HCT116 (cell line): Measurements from ENCODE around the gene ABCD1. TPM values are rescaled to one million over a fixed set of nuclear protein-coding genes. Genes with fewer than 3 reads are reported as not detected.
"Not testable (repeated sequence)": the region's sequence is repeated elsewhere in the genome, so short reads cannot be mapped to it uniquely, and the experiment has no call there.

Source experiments
- ATAC-seq: fragments of 200-7000 bp; cut with Tn5 transposase; 2 replicates; pipeline ENCODE4 v1.9.1; 2020; ENCODE audit warnings: mild to moderate bottlenecking, moderate library complexity
- BruUV-seq: library from RNA; stranded (reverse); fragments of 400-500 nt; replicated peaks from 2 replicates; lab custom pipeline; 2021; lab: Mats Ljungman, UMichigan
- CTCF ChIA-PET: fragments of 300-600 bp; sonication (Branson Sonifier 250); formaldehyde crosslinking; loops from one replicate; lab custom pipeline; 2021; ENCODE audit warnings: antibody characterized with exemption; lab: Charles Lee
- POLR2A ChIA-PET: fragments of 300-600, 350-600 bp; sonication (Branson Sonifier 250); formaldehyde crosslinking; loops from one replicate; lab custom pipeline; 2021; ENCODE audit warnings: antibody characterized with exemption; lab: Charles Lee
- RAD21 ChIA-PET, 2 experiments: fragments of 300-600 bp; sonication (Branson Sonifier 250); formaldehyde crosslinking; loops; one replicate each; lab custom pipeline; 2023; ENCODE audit warnings: low total read pairs in 2 of 2; ENCODE audit not compliant: uncharacterized antibody in 2 of 2, unreplicated experiment in 2 of 2, low non-redundant PET in 1 of 2; lab: Charles Lee
- DNase-seq: peaks from one replicate; pipeline ENCODE4 v3.0.0-alpha.2; 2010; ENCODE audit warnings: low read depth, low spot score
- H2AFZ ChIP-seq: fragments of 200-600 bp; shearing (Covaris generic), sonication (generic); 2 replicates; pipeline ENCODE4 v1.6.1; 2017; ENCODE audit warnings: low read depth, mixed run types, mixed read lengths, antibody characterized with exemption, low read length; ENCODE audit not compliant: poor library complexity, severe bottlenecking
- H3K27ac ChIP-seq: 2 replicates; pipeline ENCODE4 v1.5.1; 2012; ENCODE audit warnings: low read depth, low read length
- H3K27me3 ChIP-seq: fragments of 200-600 bp; sonication (generic); 2 replicates; pipeline ENCODE4 v1.6.1; 2016; ENCODE audit warnings: mixed run types, low read length, mixed read lengths; ENCODE audit not compliant: insufficient read depth
- H3K36me3 ChIP-seq, 2 experiments: fragments of 200-500 bp in 1 of 2; fragments of 200-600 bp in 1 of 2; sonication (Bioruptor generic) in 1 of 2; sonication (generic) in 1 of 2; 2 replicates each; pipeline versions ENCODE4 v1.5.1 to v1.6.1; 2014 to 2016; ENCODE audit warnings: low read length in 2 of 2, inconsistent platforms in 1 of 2, mixed read lengths in 1 of 2, mixed run types in 1 of 2; ENCODE audit not compliant: insufficient read depth in 2 of 2, control insufficient read depth in 1 of 2
- H3K4me1 ChIP-seq, 2 experiments: fragments of 200-600 bp in 1 of 2; sonication (generic) in 1 of 2; 2 replicates each; pipeline versions ENCODE4 v1.5.1 to v1.6.1; 2012 to 2017; ENCODE audit warnings: low read length in 2 of 2, inconsistent platforms in 1 of 2, mild to moderate bottlenecking in 1 of 2, mixed read lengths in 1 of 2, mixed run types in 1 of 2, moderate library complexity in 1 of 2; ENCODE audit not compliant: insufficient read depth in 2 of 2, control insufficient read depth in 1 of 2
- H3K4me2 ChIP-seq: fragments of 200-600 bp; sonication (generic); 2 replicates; pipeline ENCODE4 v1.6.1; 2017; ENCODE audit warnings: mixed run types, low read length, mixed read lengths
- H3K4me3 ChIP-seq, 2 experiments: fragments of 200-600 bp in 1 of 2; sonication (generic) in 1 of 2; replicated peaks in 1 of 2; 2 replicates each; pipeline ENCODE4 v1.5.1; 2011 to 2016; ENCODE audit warnings: low read length in 2 of 2, control low read depth in 1 of 2, low read depth in 1 of 2, mild to moderate bottlenecking in 1 of 2, mixed read lengths in 1 of 2, mixed run types in 1 of 2
- H3K79me2 ChIP-seq: fragments of 200-600 bp; sonication (generic); 2 replicates; pipeline ENCODE4 v1.6.1; 2017; ENCODE audit warnings: mild to moderate bottlenecking, mixed run types, low read length, moderate library complexity, mixed read lengths; ENCODE audit not compliant: insufficient read depth
- H3K9ac ChIP-seq: fragments of 200-600 bp; sonication (generic); 2 replicates; pipeline ENCODE4 v1.6.1; 2016; ENCODE audit warnings: low read length, mixed read lengths
- H3K9me2 ChIP-seq: fragments of 200-600 bp; sonication (generic), shearing (Covaris generic); 2 replicates; pipeline ENCODE4 v1.6.1; 2017; ENCODE audit warnings: mixed run types, mild to moderate bottlenecking, moderate library complexity; ENCODE audit not compliant: insufficient read depth
- H3K9me3 ChIP-seq, 2 experiments: fragments of 200-500 bp in 1 of 2; fragments of 200-600 bp in 1 of 2; sonication (Bioruptor generic) in 1 of 2; sonication (generic) in 1 of 2; 2 replicates each; pipeline ENCODE4 v1.6.1; 2014 to 2017; ENCODE audit warnings: low read length in 2 of 2, mixed read lengths in 2 of 2, inconsistent platforms in 1 of 2, low read depth in 1 of 2, mild to moderate bottlenecking in 1 of 2, mixed run types in 1 of 2, moderate library complexity in 1 of 2; ENCODE audit not compliant: control insufficient read depth in 1 of 2, insufficient read depth in 1 of 2
- H4K20me1 ChIP-seq: fragments of 200-600 bp; sonication (generic), shearing (Covaris generic); 2 replicates; pipeline ENCODE4 v1.6.1; 2017; ENCODE audit warnings: mixed run types, mild to moderate bottlenecking, moderate library complexity; ENCODE audit not compliant: insufficient read depth
- ATF3 ChIP-seq: IDR thresholded peaks from 2 replicates; pipeline ENCODE4 v1.6.1; 2012
- CBX3 ChIP-seq: IDR thresholded peaks from 2 replicates; pipeline ENCODE4 v1.6.1; 2012; ENCODE audit warnings: low read depth
- ZBTB33 ChIP-seq: IDR thresholded peaks from 2 replicates; pipeline ENCODE4 v1.6.1; 2011; ENCODE audit warnings: mild to moderate bottlenecking, low read length, moderate library complexity; ENCODE audit not compliant: insufficient replicate concordance; ENCODE audit errors: extremely low read depth
- intact Hi-C: fragments of 100-400 bp; cut with micrococcal nuclease; formaldehyde crosslinking; loops from 2 replicates; pipeline ENCODE4 v1.10.0; 2022
- total RNA-seq: library from RNA; stranded (reverse); gene quantifications from one replicate; pipeline ENCODE4 v1.2.1, GENCODE V29; 2021; ENCODE audit not compliant: unreplicated experiment
- TF ChIP-seq, protein P1 (sequence below), 3 experiments: fragments of 200-600 bp in 1 of 3; sonication (generic) in 1 of 3; IDR thresholded peaks in 2 of 3; conservative IDR thresholded peaks in 1 of 3; 2 replicates each; pipeline ENCODE4 v1.5.1; 2012 to 2017; ENCODE audit warnings: low read depth in 2 of 3, low read length in 2 of 3, antibody characterized with exemption in 1 of 3, borderline replicate concordance in 1 of 3, control low read depth in 1 of 3, mild to moderate bottlenecking in 1 of 3, mixed read lengths in 1 of 3, mixed run types in 1 of 3, moderate library complexity in 1 of 3; ENCODE audit not compliant: insufficient read depth in 1 of 3

ABCD1 gene
- total RNA-seq, 1 experiment from 2014 or later: 7.1 TPM

- Histone ChIP-seq H3K4me1 (peaks cover 32 to 44% of the 10 kb centered on the region in 2 experiments), H4K20me1 (no peaks in the 10 kb centered on the region), H3K79me2 (no peaks in the 10 kb centered on the region), H3K27me3 (no peaks in the 10 kb centered on the region), H3K27ac (no peak overlapping the region), H3K9ac (no peak overlapping the region), H3K9me3 (no peaks in the 10 kb centered on the region), H3K4me2 (no peak overlapping the region)
- no peak for DNase-seq
- no peak for ATAC-seq
- RAD21 ChIA-PET: no interaction called here
- TF ChIP-seq ATF3 (no peak), ZBTB33 (no peak), CBX3 (no peak)
- TF ChIP-seq, protein P1, sequence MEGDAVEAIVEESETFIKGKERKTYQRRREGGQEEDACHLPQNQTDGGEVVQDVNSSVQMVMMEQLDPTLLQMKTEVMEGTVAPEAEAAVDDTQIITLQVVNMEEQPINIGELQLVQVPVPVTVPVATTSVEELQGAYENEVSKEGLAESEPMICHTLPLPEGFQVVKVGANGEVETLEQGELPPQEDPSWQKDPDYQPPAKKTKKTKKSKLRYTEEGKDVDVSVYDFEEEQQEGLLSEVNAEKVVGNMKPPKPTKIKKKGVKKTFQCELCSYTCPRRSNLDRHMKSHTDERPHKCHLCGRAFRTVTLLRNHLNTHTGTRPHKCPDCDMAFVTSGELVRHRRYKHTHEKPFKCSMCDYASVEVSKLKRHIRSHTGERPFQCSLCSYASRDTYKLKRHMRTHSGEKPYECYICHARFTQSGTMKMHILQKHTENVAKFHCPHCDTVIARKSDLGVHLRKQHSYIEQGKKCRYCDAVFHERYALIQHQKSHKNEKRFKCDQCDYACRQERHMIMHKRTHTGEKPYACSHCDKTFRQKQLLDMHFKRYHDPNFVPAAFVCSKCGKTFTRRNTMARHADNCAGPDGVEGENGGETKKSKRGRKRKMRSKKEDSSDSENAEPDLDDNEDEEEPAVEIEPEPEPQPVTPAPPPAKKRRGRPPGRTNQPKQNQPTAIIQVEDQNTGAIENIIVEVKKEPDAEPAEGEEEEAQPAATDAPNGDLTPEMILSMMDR (IDR thresholded peaks at IDR 0.05 in 2 of 3, conservative IDR thresholded peaks at IDR 0.05 in 1 of 3; ENCODE audit: borderline replicate concordance in 1 of 3, insufficient read depth in 1 of 3, low read depth in 2 of 3, low read length in 2 of 3): no peak
- TF ChIP-seq, all 23 proteins: peak for 0
- ChIA-PET CTCF (no interaction called here), POLR2A (no interaction called here)
- Histone ChIP-seq H2AFZ (no peak overlapping the region), H3K36me3 (no peaks in the 10 kb centered on the region), H3K9me2 (no peaks in the 10 kb centered on the region), H3K4me3 (no peak overlapping the region)
- BruUV-seq: no TSS peak
- intact Hi-C loops: no loop called here
These were observed 4.4 kb downstream of the ABCD1 start for GRCh38 chrX:153728951-153729631.

DNA sequence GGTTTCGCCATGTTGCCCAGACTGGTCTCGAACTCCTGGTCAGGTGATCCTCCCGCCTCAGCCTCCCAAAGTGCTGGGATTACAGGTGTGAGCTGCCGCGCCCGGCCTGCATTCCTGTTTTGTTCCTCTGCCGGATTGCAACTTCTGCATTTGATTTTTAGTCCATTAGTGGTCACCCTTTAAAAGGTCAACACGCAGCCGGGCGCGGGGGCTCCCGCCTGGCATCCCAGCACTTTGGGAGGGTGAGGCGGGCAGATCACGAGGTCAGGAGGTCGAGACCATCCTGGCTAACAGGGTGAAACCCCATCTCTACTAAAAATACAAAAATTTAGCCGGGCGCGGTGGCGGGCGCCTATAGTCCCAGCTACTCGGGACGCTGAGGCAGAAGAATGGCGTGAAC, 5.5 kb downstream of the ABCD1 start:
- H3K27ac ChIP-seq, RAD21 ChIA-PET, H2AFZ ChIP-seq, H3K4me3 ChIP-seq, H4K20me1 ChIP-seq, DNase-seq, H3K36me3 ChIP-seq, CTCF ChIA-PET, H3K9me2 ChIP-seq, H3K9ac ChIP-seq, BruUV-seq, POLR2A ChIA-PET, ATAC-seq, H3K27me3 ChIP-seq, intact Hi-C loops, H3K9me3 ChIP-seq, H3K79me2 ChIP-seq, H3K4me2 ChIP-seq: not testable (repeated sequence)
- peaks cover 28 to 39% of the 10 kb centered on the region in 2 experiments for H3K4me1 ChIP-seq
